ENCODE data around the gene NAGA.

GRCh38 chr22:42062506-42063170, 8.0 kb downstream of the NAGA start:
- TF ChIP-seq CTCF (IDR thresholded peaks at IDR 0.05) (no peak), KDM1A (IDR thresholded peaks at IDR 0.05; ENCODE audit: low read depth) (no peak), CHD4 (IDR thresholded peaks at IDR 0.05; ENCODE audit: borderline replicate concordance) (no peak), POLR2A (IDR thresholded peaks at IDR 0.05; ENCODE audit: low read length) (no peak), RARB (CRISPR knock-in tag; IDR thresholded peaks at IDR 0.05) (no peak), NFE2L2 (conservative IDR thresholded peaks at IDR 0.05; ENCODE audit: low read length) (no peak), CEBPB (IDR thresholded peaks at IDR 0.05) (no peak)

All from A549 (cell line).